Measurements from ENCODE around the gene AGFG1.

Gene AGFG1

DNA sequence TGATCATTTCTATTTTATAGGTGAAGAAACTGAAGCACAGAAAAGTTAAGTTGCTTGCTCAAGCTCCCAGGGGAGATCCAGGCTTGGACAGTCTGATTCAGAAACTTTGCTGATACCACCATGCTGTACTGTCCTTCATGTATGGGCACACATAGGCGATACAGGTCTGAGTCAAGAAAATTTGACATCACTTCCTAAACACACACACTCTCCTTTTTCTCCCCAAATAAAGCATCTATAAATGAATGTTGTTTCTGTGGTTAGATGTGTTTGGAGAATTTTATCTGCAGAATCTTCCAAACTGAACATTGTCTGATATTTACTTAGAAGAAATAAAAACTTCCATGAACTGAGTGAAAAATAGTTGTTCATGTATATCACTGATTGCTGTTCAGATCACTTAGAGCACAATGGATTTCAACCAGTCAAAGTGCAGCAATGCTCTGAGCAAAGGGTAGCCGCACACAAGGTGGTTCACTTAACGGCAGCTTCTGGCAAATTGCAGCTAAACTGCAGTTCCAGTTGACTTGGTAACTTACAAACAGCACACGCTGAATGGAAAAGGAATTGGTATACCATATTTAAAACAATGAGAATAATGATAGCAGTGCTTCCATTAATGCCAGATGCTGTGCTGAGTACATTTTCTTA lies 10.0 kb upstream of the AGFG1 start:
- no peak for DNase-seq (ENCODE audit: low spot score)

DNA sequence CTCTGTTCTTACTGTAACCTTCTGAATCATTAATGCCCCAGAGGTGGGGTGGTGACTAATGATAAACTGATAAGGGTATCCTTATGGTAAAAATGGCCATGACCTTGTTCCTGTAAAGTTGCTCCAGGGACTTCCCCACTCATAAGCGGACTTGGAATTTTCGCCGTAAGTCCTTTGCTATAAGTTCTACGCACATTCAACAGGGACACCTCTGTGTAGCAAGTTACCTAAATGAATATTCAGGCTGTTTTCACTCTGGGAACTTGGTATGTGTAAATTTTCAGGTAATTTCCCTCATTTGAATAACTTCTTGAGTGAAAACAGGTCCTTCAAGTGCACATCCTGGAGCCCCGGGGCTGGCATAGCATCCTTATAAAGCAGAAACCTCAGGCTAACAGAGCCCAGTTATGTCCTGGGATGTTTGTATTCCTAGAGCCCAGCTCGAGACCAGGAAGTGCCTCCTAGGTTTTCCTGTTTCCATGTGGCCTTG lies 9.4 kb upstream of the AGFG1 start:
- no peak for DNase-seq (ENCODE audit: low spot score)

DNA sequence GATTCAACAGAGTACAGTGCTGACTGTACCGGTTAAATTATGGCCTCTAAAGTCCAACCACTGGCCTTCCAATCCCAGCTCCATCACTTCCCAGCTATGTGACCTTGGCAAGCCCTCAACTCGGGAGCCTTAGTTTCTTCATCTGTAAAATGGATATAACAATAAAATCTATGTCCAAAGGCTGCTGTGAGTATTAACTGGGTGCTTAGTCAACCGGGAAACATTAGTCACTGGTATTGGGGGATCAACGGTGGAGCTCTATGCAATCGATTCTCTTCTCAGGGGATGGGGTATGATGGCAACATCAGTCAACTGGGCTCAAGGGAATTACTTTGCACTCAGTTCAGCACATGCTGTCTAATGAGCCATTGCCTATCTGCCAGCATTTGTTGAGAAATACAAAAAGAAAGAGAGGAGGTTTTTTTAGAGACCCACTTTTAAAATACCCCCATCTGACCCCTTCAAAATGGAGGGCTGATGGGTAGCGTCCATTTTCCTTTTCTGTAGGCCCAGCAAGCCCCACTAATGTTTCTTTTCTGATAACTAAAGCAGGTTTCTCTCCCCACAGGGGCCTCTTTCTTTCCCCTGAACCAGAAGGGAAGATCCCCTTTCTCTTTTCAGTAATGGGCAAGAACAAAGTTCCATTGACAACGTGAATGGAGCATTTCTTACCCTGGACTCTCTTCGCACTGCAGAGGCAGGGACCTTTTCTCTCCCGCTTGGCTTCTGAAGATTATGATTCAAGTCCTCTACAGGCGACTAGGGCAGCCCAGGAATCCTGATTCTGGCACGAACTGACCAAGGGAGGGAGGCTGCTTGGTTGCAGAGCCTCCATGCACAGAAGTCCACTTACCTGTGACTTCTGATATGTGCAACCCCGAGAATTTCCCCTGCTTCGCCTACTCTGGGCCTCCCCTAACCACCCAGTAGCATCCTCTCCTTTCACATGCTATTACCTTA lies 8.7 kb upstream of the AGFG1 start:
- peak; percentile 31 for DNase-seq (ENCODE audit: low spot score)

DNA sequence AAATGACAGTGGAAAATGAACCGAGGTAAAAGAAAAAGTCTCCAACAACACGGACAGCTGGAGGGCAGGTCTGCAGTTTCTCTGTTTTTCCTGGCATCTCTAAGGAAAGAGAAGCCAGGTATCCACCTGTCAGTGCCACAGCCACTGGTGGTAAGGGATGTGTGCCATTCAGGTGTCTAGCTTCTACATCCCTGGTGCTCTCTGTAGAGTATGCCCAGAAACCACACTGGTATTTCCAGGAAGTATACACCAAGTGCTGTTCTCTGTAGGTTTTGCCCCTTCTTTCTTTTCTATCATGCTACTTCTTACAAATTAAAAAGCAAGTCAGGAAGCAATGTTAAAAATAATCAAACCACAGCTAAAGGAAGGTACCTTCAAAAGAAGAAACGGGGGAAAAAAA lies 7.6 kb upstream of the AGFG1 start:
- DNase-seq (ENCODE audit: low spot score) = no peak

DNA sequence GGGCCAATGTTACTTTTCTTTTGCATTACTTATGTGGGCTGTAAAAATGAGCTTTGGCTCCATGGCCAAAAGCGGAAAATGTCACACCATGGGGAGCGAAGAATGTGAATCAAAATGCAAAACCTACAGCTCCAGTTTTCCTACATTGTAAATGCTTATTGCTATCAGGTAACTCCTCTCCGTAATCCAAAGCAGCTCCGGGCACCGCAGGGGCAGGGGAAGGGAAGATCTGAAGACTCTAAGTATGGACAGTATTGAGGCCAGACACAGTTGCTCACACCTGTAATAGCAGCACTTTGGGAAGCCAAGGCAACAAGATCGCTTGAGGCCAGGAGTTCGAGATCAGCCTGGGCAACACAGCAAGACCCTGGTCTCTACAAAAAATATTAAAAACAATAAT lies 7.1 kb upstream of the AGFG1 start:
- DNase-seq (ENCODE audit: low spot score) = no peak

DNA sequence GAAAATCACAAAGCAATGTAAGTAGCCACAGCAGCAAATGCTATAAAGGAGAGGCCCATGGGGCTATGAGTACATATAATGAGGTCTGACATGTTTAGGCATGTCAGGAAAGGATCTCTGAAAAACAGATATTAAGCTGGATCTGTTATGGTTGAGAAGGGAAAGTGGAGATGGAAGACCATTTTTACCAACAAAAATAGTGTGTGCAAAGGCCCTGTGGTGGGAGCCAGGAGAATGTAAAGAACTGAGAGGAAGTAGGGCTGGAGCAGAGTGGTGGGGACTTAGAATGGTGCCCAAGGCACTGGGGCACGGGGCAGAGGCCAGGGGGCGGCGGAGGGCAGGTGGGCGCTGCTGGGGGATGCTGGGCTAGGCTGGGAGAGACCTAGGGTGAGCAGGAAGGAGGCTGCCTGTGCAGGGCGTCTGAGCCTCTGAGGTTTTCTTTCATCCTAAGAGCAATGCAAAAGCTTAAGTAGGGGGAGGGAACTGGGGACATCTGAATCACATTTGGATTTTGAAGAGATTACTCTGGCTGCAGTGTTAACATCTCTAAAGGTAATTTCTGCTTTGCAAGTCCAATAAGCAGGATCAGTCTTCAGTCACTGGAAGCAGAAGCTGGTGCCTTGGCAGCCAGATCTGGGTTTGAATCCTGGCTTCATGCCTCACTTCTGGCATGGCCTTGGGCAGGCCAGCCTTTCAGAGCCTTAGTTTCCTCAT lies 4.9 kb upstream of the AGFG1 start:
- DNase-seq (ENCODE audit: low spot score) = no peak

DNA sequence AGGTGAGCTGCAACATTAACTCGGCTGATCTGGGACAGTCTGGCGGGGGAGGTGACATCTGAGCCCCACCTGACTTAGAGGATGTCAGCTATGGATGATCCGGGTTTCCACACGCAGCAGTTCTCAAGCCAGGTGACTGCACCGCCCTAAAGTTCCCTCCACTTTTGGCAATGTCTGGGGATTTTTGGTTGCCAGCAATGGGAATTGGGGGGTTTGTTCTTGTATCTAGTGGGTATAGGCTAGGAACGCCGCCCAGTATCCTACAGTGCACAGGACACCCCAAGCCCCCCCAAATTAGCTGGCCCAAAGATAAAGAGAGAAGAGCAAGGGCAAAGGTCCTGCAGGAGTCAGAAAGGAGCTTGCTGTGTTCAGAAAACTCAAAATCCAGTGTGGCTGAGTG lies 544 bp upstream of the AGFG1 start:
- no peak for DNase-seq (ENCODE audit: low spot score)

DNA sequence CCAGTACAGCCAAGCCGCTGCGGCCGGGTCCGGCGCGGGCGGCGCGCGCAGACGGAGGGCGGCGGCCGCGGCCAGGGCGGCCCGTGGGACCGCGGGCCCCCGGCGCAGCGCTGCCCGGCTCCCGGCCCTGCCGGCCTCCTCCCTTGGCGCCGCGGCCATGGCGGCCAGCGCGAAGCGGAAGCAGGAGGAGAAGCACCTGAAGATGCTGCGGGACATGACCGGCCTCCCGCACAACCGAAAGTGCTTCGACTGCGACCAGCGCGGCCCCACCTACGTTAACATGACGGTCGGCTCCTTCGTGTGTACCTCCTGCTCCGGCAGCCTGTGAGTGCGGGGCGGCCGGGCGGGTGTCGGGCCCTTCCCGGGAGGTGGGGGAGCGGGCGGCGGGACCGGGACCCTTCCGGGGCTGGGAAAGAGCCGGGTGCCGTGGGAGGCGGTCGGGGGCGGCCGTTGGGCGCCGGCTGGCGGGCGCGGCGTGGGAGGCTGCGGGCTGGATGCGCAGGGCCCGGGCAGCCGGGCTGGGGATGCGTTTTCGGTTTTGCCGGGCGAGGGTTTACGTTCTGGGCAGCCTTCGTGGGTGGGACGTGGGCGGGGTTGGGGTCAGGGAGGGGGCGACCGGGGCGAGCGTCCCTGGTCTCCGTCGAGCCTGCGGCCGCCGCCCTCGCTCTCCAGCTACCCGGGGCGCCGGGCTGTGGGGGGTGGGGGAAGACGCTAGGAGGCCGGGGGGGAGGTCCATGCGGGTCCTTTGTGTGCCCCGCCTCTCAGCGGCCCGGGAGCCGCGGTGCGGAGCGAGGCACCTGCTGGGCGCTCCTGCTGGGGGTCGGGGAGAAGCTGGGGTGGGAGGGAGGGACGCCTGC lies 537 bp downstream of the AGFG1 start:
- DNase-seq (ENCODE audit: low spot score) = peak; percentile 11

DNA sequence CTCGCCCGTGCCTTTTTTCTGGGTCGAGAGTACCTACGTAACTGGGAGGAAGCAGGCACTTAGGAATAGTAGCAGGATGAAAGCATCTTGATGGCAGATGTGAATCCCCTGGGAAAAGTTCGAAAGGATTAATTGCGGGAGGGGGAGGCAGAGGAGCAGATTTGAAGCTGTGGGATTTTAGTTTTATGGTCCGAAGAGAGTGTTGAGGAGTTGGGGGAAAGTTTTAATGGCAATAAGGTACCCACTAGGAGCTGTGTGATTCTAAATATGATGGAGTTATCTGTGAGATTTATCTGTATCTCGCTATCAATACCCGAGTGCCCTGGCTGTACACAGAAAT lies 1.1 kb downstream of the AGFG1 start:
- DNase-seq (ENCODE audit: low spot score) = no peak

DNA sequence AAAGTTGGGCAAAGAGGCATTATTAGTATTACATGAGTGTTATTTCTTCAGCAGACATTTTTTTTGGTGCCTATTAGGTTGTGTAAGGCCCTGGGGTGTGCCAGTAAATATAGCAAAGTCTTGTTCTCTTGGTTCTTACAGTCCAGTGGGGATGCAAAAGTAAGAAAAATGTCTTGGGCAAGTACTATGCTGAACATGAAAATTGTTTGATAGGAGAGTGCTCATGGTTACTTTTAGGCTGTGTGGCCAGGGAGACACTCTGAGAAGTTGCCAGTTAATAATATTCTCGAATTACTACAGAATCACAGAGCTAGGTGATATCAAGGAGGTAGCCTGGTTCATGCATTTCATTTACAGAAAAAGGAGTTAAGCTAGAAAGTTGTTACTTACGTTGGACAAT lies 1.9 kb downstream of the AGFG1 start:
- DNase-seq (ENCODE audit: low spot score) = no peak

DNA sequence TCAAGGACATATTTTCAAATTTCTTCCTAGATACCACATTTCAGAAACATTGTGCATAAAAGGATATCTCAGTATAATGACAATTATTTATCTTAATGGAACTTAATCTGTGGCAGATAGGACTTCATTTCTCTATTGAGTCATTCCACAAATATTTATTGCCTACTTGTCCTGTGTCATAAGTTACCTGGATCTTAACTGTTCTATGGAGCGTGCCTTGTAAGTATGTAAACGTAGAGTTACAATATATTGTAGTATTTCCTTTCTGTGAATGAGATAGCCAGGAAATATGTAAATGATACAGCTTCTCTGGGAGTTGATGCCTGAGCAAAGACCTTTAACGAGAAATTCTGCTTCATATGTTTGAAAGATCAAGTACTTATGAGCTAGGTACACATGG lies 2.5 kb downstream of the AGFG1 start:
- no peak for DNase-seq (ENCODE audit: low spot score)

DNA sequence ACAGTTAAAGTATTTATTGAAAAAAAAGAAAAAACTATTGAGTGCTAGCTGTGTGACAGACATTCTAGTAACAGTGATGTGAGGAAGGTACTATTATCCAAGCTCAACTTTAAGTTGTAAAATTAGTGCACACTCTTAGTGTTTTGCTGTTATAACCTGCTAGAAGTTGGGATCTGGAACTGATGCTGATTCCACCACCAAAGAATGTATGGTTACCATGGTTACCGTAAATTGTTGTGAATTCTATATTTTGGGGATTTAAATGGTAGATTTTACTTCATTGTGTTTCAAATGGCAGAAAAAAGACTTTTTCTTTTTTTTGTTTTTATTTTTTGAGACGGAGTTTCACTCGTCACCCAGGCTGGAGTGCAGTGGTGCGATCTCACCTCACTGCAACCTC lies 5.3 kb downstream of the AGFG1 start:
- no peak for DNase-seq (ENCODE audit: low spot score)

DNA sequence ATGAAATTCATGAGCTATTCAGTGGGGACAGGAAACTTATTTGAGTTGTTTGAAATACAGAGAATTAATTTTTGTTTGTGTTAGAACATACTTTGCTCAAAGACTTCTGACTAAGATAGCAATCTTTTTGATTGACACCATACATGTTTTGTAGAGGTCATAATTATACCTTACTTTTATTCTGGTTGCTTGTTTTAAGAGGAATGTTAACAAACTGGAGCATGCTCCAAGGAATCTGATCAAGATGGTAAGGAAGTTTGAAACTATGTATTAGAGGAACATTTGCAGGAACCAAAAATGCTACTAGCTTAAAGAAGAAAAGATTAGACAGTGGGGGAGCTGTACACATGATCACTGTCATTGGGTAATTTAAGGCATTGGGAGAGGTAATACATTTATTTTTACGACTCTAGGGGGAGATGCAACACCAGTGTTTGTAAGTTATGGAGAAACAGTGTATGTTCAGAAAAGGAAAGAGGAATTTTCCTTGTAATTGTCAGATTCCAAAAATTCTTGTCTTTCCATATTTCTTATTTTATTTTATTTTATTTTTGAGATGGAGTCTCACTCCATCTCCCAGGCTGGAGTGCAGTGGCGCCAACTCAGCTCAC lies 8.0 kb downstream of the AGFG1 start:
- DNase-seq (ENCODE audit: low spot score) = peak; percentile 41

DNA sequence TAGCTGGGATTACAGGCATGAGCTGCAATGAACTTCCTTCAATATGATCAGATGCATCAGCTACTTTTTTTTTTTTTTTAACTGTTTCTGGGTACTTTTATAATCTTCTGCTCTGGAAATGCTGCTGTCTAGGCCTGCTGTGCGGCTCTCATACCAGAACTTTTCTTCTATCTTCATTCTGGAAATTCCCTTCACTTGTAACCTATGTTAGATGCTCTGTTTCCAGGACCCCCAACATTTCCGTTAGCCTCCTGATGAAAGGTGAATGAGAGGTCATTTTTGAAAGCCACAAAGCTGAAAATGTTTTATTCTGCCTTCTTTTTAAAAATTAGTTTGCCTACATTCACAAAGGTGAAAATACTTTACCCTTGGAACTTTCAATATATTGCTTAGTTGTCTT lies 8.6 kb downstream of the AGFG1 start:
- no peak for DNase-seq (ENCODE audit: low spot score)

DNA sequence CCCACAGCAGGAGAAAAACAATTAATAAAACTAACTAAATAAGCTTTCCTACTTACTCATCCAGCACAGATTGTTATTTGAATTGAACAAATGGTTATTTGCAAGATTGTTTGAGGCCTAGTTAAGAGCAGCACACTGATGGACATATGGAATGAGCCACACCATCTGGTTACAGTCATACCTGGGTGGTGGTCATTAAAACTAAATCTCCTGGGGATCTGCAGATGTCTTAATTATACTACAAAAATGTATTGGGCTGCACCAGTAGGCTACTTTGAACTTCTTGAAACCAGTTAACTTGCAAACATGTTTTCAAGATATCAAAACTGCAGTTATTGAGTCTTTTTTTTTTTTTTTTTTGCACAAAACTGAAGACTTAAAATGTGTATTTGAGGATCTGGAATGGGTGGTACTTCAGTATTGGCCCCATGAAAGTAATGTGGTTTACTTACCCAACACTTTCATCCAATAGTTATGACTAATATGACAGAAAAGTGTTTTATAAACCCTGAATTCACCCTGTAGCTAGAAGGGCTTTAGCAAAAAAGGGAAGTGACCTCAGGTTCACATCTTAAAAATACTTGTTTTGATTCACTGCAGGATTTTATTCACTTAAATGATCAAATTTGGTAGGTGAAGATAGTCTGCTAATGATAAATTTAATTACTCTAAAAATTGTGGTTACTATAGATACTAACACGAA lies 10.8 kb downstream of the AGFG1 start:
- DNase-seq (ENCODE audit: low spot score) = no peak

DNA sequence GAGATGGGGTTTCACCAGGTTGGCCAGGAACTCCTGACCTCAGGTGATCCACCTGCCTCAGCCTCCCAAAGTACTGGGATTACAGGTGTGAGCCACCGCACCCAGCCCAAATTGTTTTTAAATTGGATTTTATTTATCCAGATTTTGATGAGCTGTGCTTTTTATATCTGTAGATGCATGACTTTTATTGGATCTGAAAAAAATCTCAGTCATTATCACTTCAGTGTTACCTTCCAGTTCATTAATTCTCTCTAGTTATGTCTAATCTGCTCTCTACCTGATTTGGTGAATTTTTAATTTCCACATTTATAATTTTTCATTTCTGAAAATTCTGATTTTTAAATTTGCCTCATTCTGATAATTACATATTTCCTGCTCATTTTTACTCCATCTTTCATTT lies 13.5 kb downstream of the AGFG1 start:
- DNase-seq (ENCODE audit: low spot score) = no peak

DNA sequence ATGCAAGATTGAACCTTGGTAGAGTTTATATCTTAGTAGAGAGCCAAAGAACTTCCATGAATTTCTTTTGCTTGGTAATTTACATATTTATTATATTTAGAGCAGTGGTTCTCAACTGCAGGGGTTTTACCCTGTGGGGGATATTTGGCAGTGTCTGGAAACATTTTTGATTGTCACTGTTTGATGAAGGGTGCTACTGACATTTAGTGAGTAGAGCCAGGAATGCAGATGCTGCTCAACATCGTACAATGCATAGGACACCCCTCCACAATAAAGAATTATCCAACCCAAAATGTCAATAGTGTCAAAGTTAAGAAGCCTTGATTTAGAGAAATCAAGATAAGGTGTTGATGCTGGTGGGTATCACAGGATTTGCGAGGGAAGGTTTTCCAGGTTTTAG lies 14.7 kb downstream of the AGFG1 start:
- DNase-seq (ENCODE audit: low spot score) = no peak

DNA sequence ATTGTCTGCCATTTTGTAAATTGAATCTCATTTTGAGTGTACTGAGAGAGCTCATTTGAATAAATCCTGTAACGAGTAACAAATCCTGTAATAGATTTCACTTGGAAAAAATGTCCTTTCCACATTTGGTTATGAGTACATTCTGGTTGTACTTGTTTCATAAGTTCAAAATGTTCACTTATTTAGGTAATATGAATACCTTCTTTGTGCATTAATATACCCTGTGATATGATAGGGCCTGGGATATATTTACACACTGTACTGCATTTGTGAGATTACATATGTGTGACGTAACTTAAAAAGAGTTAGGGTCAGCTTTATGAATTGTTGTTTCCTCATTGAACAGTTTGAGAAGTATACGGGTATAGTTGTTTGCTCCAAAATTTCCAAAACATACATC lies 16.1 kb downstream of the AGFG1 start:
- no peak for DNase-seq (ENCODE audit: low spot score)

DNA sequence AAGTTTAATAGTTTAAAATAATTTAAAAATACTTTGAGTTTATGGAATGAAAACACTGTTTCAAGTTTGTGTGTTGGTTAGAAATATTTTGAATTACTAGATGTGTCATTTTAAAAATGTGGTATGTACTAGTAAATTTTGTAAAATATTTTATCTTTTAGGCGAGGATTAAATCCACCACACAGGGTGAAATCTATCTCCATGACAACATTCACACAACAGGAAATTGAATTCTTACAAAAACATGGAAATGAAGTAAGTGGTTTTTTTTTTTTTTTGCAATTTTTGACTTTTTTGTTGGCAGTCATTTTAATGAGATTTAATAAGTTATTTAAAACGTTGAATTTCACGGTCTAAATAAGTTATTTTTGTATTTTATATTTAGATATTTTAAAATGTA lies 19.4 kb downstream of the AGFG1 start:
- no peak for DNase-seq (ENCODE audit: low spot score)

DNA sequence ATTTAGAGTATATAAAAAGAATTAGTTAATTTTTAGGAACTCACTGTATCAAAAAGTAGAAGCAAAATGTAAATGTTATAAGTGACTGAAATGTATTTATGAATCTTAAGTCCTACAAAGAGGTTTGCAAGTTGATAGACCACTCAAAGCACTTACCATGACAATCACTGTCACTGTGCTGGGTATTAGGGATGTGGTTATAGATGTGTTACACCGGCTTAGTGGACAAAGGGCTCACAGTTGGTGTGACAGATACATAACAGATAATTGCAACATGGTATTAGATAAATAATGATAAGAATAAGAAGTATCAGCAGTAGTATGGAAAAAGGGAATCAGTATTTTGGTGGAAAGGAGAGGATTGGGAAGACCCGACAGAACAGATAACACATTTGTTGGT lies 21.6 kb downstream of the AGFG1 start:
- no peak for DNase-seq (ENCODE audit: low spot score)

DNA sequence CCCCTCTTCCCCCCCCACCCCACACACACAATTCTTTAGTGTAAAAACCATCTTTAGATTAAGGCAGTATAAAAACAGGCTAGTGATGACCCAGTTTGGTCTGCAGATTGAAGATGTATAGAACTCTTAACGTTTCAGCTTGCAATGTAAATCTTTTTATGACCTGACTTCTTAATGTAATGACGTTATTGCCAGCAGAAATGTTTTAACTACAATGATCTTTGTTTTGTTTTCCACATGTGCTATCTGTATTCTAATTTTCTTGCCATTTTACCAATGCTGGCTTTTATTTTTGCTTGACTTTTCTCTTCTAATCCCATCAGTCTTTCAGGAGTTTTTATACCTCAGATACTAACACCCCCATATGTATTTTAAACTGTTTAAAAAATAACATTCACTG lies 25.2 kb downstream of the AGFG1 start:
- DNase-seq (ENCODE audit: low spot score) = no peak
